Hematopoietic multipotent progenitor cell treated with erythropoietin and hydrocortisone succinate and interleukin-3 and kit ligand, for 17 days (in vitro differentiated cells): Measurements from ENCODE around the gene NLGN3.
"Not testable (repeated sequence)": the region's sequence is repeated elsewhere in the genome, so short reads cannot be mapped to it uniquely, and the experiment has no call there.

Experiments
- DNase-seq: peaks from one replicate; pipeline ENCODE4 v3.0.0-alpha.2; 2015; ENCODE audit warnings: low spot score

Gene NLGN3

DNA sequence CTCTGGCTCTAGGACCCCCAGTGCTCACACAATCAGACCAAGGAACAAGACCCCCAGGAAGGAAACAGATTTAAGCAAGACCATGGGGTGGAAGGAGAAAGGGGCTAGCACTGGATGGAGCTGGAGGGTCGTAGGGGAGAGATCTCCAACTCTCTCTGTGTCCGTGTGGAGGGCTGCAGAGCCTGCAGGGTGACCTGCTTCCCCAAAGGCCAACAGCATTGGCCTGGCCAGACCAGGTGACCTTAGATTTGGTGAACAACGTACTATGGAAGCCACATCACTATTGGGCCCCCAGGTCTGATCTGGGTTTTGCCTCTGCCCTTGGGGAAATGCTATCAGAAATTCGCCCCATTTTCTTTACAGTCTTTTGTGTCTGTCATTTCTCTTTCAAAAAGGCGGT lies 26.0 kb downstream of the NLGN3 start:
- DNase-seq = no peak

DNA sequence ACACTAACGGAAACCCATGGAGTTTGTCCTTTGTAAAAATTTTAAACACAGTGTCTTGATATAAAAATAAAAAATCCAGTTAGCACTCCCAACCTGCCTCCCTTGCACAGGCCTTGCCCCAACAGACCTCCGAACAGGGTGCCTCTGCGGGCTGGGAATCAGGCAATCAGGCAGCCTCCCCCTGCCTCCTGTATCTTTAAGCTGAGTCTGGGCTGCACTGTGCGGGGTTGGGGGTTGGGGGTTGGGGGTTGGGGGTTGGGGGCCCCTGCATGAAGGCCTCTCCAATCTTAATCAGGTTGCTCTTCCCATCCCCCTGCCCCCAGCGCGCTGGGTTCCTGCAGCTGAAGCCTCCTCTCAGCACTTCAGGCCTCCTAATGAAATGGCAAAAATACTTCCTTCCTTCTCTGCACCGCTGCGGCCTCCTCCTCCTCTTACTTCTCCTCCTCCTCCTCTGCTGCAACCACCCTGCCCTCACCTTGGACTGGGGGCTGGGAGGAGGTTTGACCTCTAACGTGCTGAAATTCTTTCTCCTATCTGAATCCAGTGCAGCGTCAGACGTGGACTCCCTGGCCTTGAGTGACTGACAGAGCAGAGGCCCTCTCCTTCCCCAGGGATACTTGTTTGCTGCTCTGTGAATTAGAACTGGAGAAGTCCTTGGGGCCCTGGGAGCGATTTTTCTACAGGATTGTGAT lies 26.6 kb downstream of the NLGN3 start:
- no peak for DNase-seq

DNA sequence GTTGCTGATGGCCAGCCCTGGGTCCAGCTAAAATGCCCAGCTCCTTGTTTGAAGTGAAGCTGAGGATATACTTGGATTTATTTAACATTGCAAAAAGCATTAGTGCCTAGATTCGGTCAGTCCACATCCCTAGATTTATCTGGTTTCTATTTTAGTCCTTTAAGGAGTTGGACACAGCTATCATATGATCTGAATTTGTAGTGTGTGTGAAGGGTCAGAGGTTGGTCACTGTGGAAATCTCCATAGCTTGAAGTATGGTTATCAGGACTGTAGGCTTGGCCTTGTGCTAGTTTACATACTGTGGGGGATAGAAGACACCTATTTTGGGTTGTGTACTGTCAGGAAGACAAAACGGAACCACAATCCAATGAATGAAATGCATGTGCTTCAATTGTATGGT lies 28.8 kb downstream of the NLGN3 start:
- DNase-seq = no peak

DNA sequence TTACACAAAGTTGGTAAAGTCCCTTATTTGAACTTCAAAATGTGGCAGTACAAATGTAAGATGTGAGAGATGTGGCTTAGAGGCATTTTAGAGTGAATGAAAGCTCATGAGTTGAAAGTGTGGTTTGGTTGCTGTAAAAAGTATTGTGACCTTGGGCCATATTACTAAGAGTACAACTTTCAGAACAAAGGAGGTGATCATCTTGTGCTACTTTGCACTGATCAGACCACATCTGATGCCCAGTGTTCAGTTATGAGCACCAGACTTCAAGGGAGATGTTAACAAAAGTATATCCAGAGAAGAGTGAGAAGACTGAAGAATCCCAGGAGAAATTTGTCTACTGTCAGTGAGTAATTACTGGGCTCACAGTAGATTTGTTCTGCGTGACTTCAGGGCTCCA lies 30.2 kb downstream of the NLGN3 start:
- DNase-seq = no peak

DNA sequence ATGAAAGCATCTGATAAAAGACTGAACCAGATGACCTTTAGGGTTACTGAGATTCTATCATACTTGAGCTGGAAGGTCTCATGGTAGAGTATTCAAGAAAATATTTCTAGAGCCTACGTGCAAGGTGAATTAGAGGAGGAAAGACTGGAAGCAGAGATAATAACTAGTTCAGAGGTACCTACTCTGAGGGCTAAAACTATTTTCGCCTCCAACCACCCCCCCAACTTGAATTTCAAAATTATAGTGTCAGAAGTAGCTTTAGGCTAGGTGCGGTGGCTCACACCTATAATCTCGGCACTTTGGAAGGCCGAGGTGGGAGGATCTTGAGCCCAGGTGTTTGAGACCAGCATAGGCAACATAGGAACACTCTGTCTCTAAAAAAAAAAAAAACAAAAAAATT lies 30.9 kb downstream of the NLGN3 start:
- no peak for DNase-seq

DNA sequence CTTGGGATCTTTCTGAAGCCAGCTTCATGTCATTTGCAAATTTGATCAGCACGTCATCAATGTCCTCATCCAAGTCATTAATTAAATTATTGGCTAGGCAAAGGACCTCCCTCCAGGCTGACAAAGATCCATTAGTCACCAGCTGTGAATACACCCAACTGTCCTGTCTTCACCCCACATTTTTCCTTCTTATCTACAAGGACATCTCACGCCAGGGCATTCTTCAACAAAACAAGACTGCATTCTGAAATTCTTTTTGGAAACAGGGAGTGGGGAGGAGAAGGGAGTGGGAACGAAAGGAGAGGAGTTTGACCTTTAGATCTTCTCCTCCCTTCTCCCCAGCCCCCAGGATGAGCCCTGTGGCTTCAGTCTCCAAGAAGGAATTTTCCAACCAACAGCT lies 32.7 kb downstream of the NLGN3 start:
- DNase-seq = no peak

DNA sequence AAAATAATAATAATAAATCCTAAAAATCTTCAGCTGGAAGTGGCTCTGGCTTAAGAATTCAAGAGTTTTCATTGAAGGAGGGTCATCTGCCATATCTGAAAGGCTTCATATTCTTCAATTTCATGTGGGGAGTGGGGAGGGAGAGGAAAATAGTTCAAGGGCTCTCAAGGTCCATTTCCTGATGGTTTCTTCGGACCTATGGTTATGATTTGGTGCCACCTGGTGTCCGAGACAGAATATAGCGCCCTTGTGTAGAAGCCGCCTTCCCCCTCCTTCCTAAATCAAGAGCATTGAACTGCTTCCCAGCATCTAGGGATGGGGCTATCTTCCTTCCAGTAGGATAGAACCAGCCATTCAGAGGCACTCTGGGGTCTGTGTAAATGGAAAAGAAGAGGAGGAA lies 34.3 kb downstream of the NLGN3 start:
- peak; percentile 81 for DNase-seq

DNA sequence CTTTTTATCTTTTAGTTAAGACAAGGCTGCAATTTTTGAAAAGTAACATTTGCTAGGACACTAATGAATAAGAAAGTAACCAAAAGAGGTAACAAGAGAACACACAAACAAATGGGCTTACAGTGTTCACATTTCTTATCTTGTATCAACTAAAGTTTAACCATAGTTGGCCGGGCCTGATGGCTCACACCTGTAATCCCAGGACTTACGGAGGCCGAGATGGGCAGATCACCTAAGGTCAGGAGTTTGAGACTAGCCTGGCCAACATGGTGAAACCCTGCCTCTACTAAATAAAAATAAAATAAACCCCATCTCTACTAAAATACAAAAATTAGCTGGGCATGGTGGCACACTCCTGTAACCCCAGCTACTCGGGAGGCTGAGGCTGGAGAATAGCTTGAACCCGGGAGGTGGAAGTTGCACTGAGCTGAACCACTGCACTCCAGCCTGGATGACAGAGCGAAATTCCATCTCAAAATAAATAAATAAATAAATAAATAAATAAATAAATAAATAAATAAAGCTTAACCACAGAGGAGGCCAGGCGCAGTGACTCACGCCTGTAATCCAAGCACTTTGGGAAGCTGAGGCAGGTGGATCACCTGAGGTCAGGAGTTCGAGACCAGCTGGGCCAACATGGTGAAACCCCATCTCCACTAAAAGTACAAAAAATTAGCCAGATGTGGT lies 36.1 kb downstream of the NLGN3 start:
- DNase-seq = not testable (repeated sequence)

DNA sequence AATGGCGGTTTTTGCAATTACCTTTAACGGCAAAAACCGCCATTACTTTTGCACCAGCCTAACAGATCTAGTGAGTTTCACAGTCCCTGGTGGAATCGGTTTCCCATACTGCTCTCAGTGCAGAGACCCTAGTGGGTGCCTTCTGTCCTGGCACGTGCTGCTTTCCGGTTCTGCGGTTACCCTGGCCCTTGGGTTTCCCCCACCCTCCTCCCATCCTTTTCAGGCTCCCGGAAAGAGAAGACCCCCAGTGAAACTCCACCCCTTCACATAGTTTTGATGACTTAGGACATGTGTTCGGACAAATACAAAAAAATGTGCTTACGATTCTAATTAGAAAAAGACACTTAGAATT lies 36.9 kb downstream of the NLGN3 start:
- no peak for DNase-seq

DNA sequence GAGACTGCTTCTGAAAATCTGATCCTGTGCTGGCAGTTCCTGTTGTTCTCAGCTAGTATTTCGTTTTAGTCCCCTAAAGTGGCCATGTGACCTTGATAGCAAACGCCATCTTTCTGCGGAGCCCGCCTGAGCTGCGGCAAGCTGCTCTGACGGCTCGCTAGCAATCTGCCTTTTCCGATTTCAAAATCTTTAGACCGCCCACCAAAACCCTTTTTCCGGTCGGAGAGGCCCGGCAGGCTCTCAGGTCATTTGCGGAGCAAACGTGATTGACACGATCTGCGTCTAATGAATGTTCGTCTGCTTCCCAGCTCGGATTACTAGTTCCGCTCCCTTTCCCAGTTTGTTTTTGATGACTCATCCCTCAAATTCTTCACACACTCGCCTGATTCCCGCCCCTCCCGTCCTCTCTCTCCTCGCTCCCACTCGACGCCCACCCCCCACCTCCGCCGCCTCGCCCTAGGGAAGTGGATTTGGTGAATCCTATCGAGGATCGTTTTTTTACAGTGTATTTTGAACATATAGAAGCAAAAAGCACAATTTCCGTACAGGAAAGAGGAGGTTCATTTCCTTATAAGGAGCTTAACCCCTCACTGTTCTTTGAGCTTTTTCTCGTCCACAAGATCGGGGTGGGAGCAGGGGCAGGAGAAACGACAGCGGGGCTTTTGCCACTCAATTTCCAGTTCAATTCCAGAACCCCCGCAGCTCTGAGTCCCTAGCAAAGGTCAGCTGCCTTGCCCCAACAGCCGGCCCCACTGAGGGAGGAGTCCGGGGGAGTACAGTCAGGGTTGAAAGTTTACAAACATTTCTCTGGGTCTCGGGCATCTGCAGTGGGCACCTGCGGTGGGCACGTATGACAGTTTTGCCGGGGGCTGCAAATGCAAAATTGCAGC lies 37.5 kb downstream of the NLGN3 start:
- DNase-seq = peak; percentile 89

DNA sequence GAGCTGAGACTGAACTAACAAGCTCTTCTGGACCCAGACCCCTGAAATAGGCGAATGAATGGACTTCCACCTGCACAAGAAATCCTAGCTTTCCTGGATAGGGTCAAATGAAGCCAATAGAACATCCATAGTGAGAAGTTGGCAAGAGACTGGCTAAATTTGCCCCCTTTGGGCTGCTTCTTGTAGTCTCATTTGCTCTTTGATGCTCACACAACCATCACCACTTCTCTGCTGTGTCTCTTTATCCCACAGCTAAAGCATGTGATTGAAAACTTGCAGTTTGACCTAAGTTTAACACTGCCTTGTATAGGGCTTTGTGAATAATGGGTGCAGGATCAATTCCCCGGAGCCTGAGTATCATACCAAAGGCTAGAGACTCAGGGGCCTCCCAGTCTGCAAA lies 38.2 kb downstream of the NLGN3 start:
- no peak for DNase-seq

DNA sequence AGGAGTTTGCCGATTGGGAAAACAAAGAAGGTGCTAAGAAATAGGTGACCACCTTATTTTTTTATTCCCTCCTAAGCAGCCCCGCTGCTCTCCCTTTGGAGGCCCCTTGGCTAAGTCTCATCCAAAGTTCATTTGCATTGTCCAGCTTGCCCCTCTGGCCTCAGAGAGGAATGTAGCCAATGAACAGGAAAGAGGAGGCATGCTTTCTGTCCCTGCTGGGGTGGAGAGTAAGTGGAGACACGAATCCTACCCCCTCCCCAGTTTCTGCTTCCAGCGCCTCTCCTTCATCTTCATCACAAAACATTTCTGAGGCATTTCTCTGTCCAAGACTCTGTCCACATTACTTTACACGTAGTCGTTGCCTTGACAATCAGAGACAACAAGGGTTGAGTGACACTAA lies 38.7 kb downstream of the NLGN3 start:
- no peak for DNase-seq

DNA sequence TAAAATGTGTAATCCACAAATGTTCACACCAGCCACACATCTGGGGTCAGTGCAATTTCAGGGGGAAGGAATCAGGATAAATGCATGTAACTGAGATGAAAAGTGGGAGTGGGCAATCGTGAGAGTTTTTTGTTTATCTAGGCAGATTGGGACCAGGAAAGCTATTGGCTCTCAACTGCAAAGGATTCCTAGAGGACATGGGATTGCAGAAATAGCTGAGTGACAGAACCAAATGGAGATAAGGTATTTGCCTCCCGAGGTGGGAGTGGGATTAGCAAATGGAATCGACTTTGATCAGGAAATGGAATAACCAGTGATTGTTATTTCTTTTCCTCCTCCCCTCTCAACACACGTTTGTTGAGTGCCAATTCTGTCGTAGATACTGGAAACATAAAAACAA lies 39.5 kb downstream of the NLGN3 start:
- DNase-seq = no peak

DNA sequence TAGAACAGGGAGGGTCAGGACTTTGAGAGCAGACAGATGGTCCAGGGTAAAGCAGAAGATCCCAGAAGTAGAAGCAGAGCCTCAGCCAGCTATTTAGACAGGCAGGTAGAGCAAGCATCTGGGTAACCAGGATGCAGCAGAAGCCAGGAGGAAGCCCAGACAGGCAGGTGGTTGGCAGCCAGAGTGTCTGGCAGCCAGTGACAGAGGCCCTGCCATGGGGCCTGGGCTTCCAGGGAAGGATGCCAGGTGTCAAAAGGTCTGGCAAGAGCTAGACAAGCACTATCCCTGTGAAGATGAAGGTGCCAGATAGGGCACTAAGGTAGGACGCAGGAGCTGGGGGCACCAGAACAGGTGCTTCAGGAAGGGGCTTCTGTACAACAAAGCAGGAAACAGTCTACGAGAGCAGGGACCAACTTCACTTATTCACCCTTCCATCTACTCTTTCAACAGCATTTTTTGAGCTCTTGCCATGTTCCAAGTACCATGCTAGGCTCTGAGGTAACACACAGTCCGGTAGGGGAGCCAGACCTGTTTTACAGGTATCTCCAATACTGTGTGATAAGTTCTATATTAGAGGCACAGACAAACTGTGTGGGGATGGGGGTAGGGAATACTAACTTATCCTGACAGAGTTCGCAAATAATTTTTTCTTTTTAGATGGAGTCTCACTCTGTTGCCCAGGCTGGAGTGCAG lies 40.3 kb downstream of the NLGN3 start:
- no peak for DNase-seq

DNA sequence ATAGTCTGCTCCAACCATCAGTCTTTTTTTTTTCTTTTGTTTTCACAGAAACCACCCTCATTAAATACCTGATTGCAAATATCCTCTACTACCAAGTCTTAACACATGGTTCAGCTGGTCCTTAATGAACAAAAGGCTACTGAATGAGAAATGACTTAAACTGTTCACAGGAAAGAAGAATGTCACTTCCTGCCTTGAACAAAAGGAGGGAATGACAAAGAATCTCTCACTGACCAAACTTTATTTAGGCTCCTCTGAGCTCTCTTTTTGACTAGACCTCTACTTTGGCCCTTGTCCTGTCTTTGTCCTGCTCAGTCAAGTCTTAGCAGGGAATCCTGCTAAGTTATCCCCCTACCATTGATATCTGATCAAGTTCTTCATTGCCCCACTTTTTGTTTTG lies 46.6 kb downstream of the NLGN3 start:
- DNase-seq = no peak

DNA sequence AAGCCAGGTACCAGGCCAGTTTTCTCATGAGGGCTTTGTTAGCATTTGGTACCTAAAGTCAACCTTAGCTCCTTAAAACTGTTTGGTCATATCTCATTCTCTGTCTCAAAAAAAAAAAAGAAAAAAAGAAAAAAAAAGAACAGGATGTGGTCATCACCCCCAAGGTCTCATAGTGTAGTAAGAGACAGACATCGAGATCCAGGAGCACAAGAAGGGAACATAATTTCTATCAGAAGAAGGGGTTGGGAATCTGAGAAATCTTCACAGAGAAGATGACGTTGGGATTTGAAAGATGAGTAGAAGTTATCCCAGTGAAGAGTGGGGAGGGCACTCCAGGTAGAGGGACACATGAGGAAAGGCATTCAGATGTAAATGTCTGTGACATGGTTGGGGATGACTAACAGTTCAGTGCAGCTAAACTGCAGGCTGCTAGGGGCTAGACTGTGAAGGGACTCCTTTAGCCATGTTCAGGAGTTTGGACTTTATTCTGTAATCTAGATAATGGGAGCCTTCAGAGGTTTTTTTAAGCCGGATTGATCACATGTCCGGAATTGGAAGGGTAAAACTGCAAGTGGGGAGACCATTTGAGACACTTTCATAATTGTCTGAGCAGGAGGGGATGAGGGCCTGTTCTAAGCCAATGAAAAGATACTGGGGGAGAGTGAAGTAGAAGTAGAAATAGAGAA lies 51.5 kb downstream of the NLGN3 start:
- no peak for DNase-seq

DNA sequence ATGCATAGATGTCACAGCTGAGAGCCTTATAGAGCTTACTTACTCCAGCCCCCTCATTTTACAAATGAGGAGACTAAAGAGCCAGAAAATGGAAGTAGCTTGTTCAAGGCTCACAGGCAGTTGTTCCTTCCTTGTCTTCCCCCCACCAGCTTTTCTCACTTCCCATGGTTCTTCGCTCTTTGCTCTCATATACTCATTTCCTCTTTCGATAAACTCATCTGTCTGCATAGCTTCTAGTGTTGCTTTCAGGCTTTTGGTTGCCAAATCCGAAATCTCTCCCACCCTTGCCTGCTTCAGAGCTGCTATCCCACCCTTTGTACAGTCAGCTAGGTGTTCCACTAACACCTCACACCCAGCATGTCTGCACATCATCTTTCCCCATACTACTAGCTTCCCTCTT lies 53.4 kb downstream of the NLGN3 start:
- no peak for DNase-seq

DNA sequence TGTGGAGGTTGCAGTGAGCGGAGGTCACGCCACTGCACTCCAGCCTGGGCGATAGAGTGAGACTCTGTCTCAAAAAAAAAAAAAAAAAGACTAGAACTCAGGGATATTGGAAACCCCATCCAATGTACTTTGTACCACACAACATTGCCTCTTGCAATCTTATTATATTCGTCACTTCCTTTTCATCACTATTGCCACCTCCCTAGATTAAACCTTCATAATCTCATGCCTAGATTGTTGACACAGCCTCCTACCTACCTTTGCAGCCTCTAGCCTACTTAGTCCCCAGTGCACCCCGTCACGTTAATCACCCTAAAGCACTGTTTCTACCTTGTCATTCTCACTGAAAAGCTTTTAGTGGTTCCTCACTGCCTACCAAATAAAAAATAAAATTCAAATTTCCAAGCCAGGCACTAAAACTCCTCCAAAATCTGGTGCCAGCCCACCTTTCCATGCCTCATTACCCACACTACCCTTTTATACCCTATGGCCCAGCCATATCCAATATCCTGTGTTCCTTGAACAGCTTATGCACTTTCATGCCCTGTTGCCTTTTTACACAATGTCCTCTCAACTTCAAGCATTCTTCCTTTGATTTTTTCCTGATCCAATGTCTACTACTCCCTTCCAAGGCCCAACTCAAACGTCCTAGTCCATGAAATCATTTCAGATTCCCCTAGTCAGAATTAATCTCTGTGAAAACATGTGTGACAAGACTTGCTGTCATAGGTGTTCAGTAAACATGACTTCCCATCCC lies 54.8 kb downstream of the NLGN3 start:
- no peak for DNase-seq

DNA sequence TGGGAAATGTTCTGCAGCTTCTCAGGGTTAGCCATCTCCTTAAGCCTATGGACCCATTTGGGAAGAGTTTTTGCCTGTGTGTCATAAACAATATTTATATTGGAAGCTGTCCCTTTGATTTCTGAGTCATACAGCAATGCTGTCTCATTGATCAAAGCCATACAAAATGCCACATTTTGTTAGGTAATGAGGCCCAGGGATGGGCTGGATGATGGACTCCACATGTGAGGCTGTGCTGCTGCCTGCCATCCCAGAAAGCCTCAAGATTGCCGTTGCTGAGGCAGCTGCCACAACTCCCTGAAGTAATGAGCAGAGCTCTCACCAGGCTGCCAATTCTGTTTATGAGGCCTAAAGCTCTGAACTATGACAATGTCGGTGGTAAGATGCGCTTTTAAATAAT lies 66.2 kb downstream of the NLGN3 start:
- DNase-seq = no peak

DNA sequence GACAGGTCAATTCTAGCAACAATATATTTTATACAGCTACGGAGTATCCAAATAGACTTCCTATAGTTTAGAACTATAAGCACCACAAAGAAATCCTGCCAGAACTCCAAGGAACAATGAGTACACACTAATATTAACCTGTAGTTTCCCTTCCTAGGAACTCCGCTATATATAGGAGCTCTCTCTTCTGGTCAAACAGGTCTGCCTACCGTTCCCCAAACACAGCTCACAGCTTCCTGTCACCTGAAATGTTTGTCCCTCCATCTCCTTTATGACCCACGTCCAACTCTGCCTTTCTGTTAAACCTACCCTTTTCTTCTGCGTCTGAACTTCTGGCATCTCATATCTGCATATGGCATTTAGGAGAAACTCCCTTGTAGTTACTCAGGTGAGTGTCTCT lies 67.9 kb downstream of the NLGN3 start:
- DNase-seq = no peak

DNA sequence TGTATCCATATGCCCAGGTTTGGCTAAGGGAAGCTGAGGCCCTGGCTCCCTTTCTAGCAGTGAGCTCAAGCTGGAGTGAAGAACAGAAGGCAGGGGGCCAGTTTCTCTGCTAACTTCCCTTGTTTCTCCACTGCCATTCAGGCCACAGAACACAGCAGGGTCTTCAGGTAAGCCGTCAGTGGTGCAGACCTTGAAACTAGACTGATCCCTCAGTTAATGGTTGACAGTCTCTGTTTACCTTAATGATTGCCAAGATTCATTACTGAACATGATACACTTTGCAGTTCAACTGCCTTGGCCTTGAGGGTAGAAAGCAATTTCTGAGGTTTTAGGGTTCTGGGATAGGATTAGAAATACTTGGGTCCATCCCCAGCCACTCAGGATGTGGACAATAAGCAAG lies 69.5 kb downstream of the NLGN3 start:
- DNase-seq = no peak
